ENCODE data around the gene KREMEN1. TPM values are rescaled to one million over a fixed set of nuclear protein-coding genes. Genes with fewer than 3 reads are reported as not detected.

The KREMEN1 gene
- total RNA-seq, 1 experiment from 2014 or later: 5.8 TPM

- ChIA-PET POLR2A (interaction anchor here (1.5 to 2.3 kb wide), 2 partner anchors 26 to 148 kb away, joined by 3 to 8 read pairs; partner anchors contain the start of gene ZNRF3), CTCF (interaction anchor here (0.6 to 3.2 kb wide), 15 partner anchors 9 to 176 kb away, joined by 3 to 34 read pairs (median 4); no protein-coding TSS in a partner anchor)
- Mint-ChIP-seq H3K9me3 (no peaks in the 10 kb centered on the region), H3K36me3 (no peaks in the 10 kb centered on the region), H3K4me3 (peak overlapping the region; percentile 77), H3K27ac (peak overlapping the region; percentile 98), H3K27me3 (ENCODE audit: low read depth) (no peaks in the 10 kb centered on the region), H3K4me1 (peaks cover 39% of the 10 kb centered on the region)
- DNase-seq (ENCODE audit: low spot score): no peak
- ATAC-seq: peak; percentile 52
- TF ChIP-seq ATF6 (CRISPR knock-in tag; IDR thresholded peaks at IDR 0.05) (no peak), PRDM15 (CRISPR knock-in tag; IDR thresholded peaks at IDR 0.05) (no peak), ZNF532 (CRISPR knock-in tag; IDR thresholded peaks at IDR 0.05; ENCODE audit: borderline replicate concordance) (no peak), HMGXB4 (CRISPR knock-in tag; IDR thresholded peaks at IDR 0.05) (no peak), ZNF512 (CRISPR knock-in tag; IDR thresholded peaks at IDR 0.05; ENCODE audit: borderline replicate concordance) (no peak), GABPB1 (CRISPR knock-in tag; IDR thresholded peaks at IDR 0.05) (0 out of 2 replicates have a peak, but pooled peaks have one; percentile 14)
Observed at GRCh38 chr22:29031227-29032011, 41.4 kb upstream of the KREMEN1 start.

- CTCF ChIA-PET: interaction anchor here (0.6 to 3.2 kb wide), 7 partner anchors 9 to 177 kb away, joined by 3 to 34 read pairs (median 6); no protein-coding TSS in a partner anchor
- no peaks in the 10 kb centered on the region for H3K9me3 Mint-ChIP-seq
- H3K4me1 Mint-ChIP-seq: peaks cover 39% of the 10 kb centered on the region
- POLR2A ChIA-PET: interaction anchor here (1.5 to 2.3 kb wide), 2 partner anchors 27 to 148 kb away, joined by 3 to 8 read pairs; partner anchors contain the start of gene ZNRF3
- ATAC-seq (no peak), DNase-seq (ENCODE audit: low spot score) (no peak)
- H3K27me3 Mint-ChIP-seq (ENCODE audit: low read depth): no peaks in the 10 kb centered on the region
- H3K27ac Mint-ChIP-seq: peak overlapping the region; percentile 61
- H3K36me3 Mint-ChIP-seq: no peaks in the 10 kb centered on the region
- H3K4me3 Mint-ChIP-seq: no peak overlapping the region
- TF ChIP-seq ZBTB43 (CRISPR knock-in tag; IDR thresholded peaks at IDR 0.05) (no peak), PRDM15 (CRISPR knock-in tag; IDR thresholded peaks at IDR 0.05) (no peak), NFATC4 (CRISPR knock-in tag; IDR thresholded peaks at IDR 0.05) (no peak), E2F4 (CRISPR knock-in tag; IDR thresholded peaks at IDR 0.05; ENCODE audit: borderline replicate concordance, low read depth) (no peak)
Observed at GRCh38 chr22:29032014-29032475, 40.8 kb upstream of the KREMEN1 start.

All from WTC11 (cell line).